Gastroesophageal sphincter (tissue), 3 donors: Measurements from ENCODE around the gene POLQ.

Source experiments
- CTCF ChIP-seq, 4 experiments: fragments of 200-600 bp in 2 of 4; fragments of 450-650 bp in 2 of 4; sonication (generic) in 1 of 4; IDR thresholded peaks; one replicate each; pipeline ENCODE4 v1.5.1; 2017 to 2019; ENCODE audit warnings: antibody characterized with exemption in 4 of 4, mild to moderate bottlenecking in 2 of 4, moderate library complexity in 2 of 4
- EP300 ChIP-seq: sonication (generic); formaldehyde crosslinking; IDR thresholded peaks from one replicate; pipeline ENCODE4 v1.6.1; 2017; ENCODE audit warnings: antibody characterized with exemption, mild to moderate bottlenecking
- POLR2A ChIP-seq, 2 donors: fragments of 450-650 bp; IDR thresholded peaks; one replicate each; pipeline ENCODE4 v1.6.1; 2017; ENCODE audit warnings: antibody characterized with exemption in 2 of 2, mild to moderate bottlenecking in 2 of 2, moderate library complexity in 1 of 2

GRCh38 chr3:121542924-121543323 is 2.9 kb downstream of the POLQ start:
- TF ChIP-seq POLR2A (IDR thresholded peaks at IDR 0.05) = no peak
- no peak for TF ChIP-seq EP300
- no peak for TF ChIP-seq CTCF (IDR thresholded peaks at IDR 0.05)
